Measurements from ENCODE around the gene ZBTB16. TPM values are rescaled to one million over a fixed set of nuclear protein-coding genes. Genes with fewer than 3 reads are reported as not detected.

ZBTB16 gene
- polyA plus RNA-seq, 1 experiment, result not detected

DNA sequence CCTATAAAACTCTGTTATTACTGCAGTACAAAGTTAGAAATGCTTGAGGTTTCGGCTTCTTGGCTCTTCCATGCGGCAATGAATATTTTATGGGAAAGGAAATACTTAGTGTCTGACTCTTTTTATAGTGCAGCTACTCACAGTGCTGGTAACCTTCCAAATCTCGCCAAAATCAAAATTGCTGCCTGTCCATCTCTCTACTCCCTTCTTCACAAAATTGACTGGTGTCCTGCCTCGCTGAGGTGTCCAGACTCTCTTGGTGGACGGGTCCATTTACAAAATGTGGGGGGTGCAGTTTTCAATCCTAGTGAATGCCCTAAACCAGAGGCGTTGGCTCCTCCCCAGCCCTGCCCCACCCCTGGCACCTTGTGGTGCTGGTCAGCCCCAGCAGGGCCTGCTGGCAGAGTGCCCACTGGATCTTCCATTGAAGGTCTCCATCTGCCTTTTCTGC is 73.5 kb downstream of the ZBTB16 start:
- no peak for DNase-seq (ENCODE audit: low read depth, low spot score)
- Histone ChIP-seq H3K4me3 (ENCODE audit: low read depth, low read length) (no peak overlapping the region), H3K27me3 (ENCODE audit: control insufficient read depth, insufficient read depth, low read length) (peaks cover 2% of the 10 kb centered on the region), H3K9me3 (ENCODE audit: control insufficient read depth, insufficient read depth, low read length) (no peaks in the 10 kb centered on the region), H3K27ac (ENCODE audit: low read depth, low read length) (no peak overlapping the region)
- TF ChIP-seq, protein P1, sequence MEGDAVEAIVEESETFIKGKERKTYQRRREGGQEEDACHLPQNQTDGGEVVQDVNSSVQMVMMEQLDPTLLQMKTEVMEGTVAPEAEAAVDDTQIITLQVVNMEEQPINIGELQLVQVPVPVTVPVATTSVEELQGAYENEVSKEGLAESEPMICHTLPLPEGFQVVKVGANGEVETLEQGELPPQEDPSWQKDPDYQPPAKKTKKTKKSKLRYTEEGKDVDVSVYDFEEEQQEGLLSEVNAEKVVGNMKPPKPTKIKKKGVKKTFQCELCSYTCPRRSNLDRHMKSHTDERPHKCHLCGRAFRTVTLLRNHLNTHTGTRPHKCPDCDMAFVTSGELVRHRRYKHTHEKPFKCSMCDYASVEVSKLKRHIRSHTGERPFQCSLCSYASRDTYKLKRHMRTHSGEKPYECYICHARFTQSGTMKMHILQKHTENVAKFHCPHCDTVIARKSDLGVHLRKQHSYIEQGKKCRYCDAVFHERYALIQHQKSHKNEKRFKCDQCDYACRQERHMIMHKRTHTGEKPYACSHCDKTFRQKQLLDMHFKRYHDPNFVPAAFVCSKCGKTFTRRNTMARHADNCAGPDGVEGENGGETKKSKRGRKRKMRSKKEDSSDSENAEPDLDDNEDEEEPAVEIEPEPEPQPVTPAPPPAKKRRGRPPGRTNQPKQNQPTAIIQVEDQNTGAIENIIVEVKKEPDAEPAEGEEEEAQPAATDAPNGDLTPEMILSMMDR (IDR thresholded peaks at IDR 0.05; ENCODE audit: low read depth, low read length), result no peak
- POLR2A ChIA-PET, result no interaction called here
- CTCF ChIA-PET, result no interaction called here

DNA sequence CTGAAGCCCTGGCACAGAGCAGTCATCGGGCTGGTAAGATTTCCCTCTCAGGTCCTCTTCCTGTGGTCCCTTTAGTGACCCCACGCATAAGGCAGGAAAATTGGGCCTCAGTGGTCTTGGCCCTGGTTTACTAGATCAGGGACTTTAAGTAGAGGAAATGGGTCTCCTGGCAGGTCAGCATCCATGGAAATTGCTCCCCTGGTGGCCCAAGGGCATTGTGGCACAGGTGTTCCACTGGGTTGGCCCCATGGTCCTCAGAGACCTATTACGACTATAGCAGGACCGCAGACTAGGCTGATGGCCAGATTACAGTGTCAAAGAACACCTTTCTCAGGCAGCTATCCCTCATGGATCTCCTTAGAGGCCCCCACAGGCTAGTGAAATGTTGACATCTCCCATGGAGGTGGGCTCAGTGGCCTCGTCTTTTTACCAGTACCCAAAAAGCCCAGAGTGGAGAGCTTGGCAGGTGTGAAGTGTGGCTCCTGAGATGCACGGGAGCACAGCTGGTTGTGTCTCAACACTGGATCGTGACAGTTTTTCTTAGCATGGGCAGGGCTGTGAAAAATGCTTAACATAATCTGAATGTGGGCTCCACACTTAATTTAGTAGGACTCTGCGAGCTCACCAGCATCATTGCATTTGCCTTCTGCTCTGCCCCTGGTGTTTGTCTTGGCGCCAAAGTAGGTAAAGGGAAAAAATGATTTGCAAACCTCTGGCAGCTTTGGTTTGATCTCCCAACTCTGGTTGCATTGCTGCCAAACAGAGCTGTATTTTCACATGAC is 74.2 kb downstream of the ZBTB16 start:
- H3K27me3 ChIP-seq (ENCODE audit: control insufficient read depth, insufficient read depth, low read length), result peaks cover 2% of the 10 kb centered on the region
- H3K9me3 ChIP-seq (ENCODE audit: control insufficient read depth, insufficient read depth, low read length), result no peaks in the 10 kb centered on the region
- ChIA-PET POLR2A (interaction anchor here (0.6 kb wide), 1 partner anchor 259 kb away, joined by 6 read pairs; no protein-coding TSS in a partner anchor), CTCF (no interaction called here)
- H3K27ac ChIP-seq (ENCODE audit: low read depth, low read length), result no peak overlapping the region
- TF ChIP-seq, protein P1 (IDR thresholded peaks at IDR 0.05; ENCODE audit: low read depth, low read length), result no peak
- DNase-seq (ENCODE audit: low read depth, low spot score), result no peak
- H3K4me3 ChIP-seq (ENCODE audit: low read depth, low read length), result no peak overlapping the region

DNA sequence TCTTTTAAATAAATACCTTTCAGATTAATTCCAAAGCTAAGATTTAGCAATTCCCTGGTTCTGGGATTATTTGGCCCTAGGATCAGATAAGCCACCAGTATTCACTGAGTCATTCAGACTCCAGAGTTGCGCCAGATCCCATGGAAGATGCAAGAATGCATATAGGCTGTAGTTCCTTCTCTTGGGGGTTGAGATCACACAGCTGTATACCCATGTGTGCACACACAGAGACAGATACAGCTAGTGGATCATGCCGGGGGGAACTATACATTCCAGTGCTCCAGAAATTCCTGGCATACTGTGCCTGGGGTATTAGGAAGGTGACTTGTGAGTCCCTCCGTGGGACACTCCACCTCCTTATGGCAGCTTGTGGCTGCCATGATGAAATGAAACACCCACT is 75.4 kb downstream of the ZBTB16 start:
- CTCF ChIA-PET, result no interaction called here
- Histone ChIP-seq H3K27me3 (ENCODE audit: control insufficient read depth, insufficient read depth, low read length) (peaks cover 4% of the 10 kb centered on the region), H3K4me3 (ENCODE audit: low read depth, low read length) (no peak overlapping the region), H3K27ac (ENCODE audit: low read depth, low read length) (no peak overlapping the region), H3K9me3 (ENCODE audit: control insufficient read depth, insufficient read depth, low read length) (no peaks in the 10 kb centered on the region)
- no peak for DNase-seq (ENCODE audit: low read depth, low spot score)
- TF ChIP-seq, protein P1 (IDR thresholded peaks at IDR 0.05; ENCODE audit: low read depth, low read length), result no peak
- POLR2A ChIA-PET, result no interaction called here

DNA sequence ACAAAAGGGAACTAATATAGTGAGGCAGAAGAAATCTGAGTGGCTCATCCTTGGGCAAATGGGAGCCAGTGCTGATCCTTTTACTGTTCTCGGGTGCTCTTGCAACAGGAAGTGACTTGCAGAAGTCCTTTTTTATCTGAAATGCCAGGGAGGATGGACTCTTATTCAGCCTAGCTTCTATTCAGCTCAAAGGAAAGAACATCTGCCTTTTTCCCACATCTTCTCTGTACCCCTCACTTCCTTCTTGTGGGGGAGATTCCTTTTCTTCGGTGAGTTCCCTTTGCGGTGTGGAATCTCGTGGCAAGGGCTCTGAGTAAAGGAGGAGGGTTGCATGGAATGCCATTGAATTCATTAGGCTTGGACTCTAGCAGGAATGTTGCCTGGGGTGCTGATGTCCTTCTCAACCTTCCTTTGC is 76.2 kb downstream of the ZBTB16 start:
- CTCF ChIA-PET, result no interaction called here
- no peak for DNase-seq (ENCODE audit: low read depth, low spot score)
- H3K4me3 ChIP-seq (ENCODE audit: low read depth, low read length), result no peak overlapping the region
- POLR2A ChIA-PET, result no interaction called here
- peaks cover 5% of the 10 kb centered on the region for H3K27me3 ChIP-seq (ENCODE audit: control insufficient read depth, insufficient read depth, low read length)
- H3K9me3 ChIP-seq (ENCODE audit: control insufficient read depth, insufficient read depth, low read length), result no peaks in the 10 kb centered on the region
- H3K27ac ChIP-seq (ENCODE audit: low read depth, low read length), result no peak overlapping the region
- TF ChIP-seq, protein P1 (IDR thresholded peaks at IDR 0.05; ENCODE audit: low read depth, low read length), result no peak
